NCI-H146 treated with DMSO at 0.1 percent for 48 hours (cell line): ENCODE data around the gene CTNND2.

ENCODE experiments used
- DNase-seq: peaks from one replicate; lab custom pipeline; 2025; ENCODE audit not compliant: unreplicated experiment; lab: John Stamatoyannopoulos, UW

Gene CTNND2

GRCh38 chr5:11599499-11599898, 304.7 kb downstream of the CTNND2 start:
- no peak for DNase-seq

DNA sequence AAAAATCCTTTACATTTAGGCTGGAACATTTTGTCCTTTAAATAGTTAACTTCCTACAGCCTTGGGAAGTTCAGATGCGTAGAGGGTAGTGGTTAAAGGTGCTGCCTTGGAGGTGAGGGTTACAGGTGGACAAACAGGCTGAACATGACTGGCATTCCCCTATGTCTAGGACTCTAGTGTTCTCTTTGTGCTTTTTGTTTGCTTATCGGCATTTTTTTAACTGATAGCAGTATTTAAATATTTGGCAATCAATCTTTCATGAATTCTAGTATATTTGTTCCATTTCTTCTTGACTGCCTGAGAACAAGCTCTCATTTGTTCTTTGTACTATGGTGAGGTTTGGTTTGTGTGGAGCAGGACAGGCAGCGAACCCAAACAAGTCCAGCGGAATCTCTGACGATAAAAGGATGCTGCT, 307.6 kb downstream of the CTNND2 start:
- DNase-seq, result no peak

- DNase-seq, result no peak
Observed at GRCh38 chr5:11596185-11596584, 308.1 kb downstream of the CTNND2 start.

GRCh38 chr5:11595045-11595444, 309.2 kb downstream of the CTNND2 start:
- DNase-seq, result no peak

DNA sequence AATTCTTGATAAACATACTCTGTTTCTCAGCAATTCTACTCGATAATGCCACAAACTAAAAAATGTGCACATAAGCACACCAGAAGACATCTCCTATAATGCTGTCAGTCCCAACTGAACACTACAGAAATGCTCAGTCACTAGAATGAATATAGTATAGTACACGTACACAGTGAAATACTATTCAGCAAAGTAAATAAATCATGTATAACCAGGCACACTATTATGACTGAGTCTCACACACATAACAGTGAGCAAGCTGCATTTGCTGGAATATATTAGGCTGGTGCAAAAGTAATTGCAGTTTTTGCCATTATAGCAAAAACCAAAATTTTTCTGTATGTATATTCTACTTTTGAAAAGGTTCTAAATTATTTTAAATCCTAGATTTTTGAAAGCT, 310.2 kb downstream of the CTNND2 start:
- no peak for DNase-seq

- no peak for DNase-seq
Observed at GRCh38 chr5:11590475-11590874, 313.8 kb downstream of the CTNND2 start.

DNA sequence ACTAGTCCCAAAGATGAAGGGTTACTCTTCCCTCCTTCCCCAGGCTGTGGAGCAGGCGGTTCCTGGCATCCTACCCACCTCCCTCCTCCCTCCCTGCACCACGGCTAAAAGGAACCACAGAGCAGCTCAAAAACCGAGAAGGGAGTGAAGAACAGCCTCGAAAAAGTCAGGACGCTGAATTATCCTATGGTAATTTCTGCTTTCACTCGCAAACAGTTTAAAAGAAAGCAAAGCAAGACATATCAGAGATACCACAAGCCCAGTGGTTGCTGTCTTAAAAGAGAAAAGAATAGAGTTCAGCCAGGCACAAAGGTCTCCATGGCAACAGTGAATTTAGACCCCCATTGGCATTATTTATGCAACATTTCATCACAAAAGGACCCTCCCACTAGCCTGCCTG, 315.4 kb downstream of the CTNND2 start:
- no peak for DNase-seq

- DNase-seq, result no peak
Observed at GRCh38 chr5:11584017-11584416, 320.2 kb downstream of the CTNND2 start.

DNA sequence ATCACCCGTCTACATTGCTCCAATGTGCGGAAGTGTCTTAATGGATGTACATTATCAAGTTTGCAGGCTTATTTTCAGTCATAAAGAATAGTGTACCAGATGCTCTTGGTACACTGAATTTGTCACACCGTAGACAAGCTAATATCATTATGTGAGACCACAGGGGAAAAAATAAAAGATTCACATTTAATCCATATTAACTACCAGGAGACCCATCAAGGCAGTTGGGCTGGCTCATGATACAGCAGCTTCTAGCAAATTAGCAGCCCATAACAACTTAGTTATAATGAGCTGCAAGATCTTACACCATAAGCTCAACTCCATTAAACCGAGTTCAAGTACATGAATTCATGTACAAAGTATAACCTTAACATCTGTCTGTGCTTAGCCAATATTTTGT, 324.9 kb downstream of the CTNND2 start:
- DNase-seq, result no peak

DNA sequence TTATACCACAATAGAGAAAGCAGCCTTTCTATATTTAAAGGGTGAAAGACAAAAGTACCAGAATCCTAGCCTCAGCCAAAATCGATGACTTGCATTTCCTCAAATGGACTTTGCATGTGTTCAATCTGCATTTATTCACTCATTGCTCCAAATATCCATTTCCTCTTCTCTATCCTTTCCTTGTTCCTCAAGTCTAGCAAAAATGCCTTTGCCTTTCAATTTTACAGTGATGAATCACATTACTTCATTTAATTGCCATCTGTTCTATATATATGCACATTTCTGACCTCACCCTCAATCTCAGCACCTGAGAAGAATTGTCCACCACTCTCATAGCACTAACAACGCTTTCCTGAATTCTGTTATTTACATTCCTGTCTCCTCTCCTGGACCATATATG, 329.5 kb downstream of the CTNND2 start:
- DNase-seq, result no peak

DNA sequence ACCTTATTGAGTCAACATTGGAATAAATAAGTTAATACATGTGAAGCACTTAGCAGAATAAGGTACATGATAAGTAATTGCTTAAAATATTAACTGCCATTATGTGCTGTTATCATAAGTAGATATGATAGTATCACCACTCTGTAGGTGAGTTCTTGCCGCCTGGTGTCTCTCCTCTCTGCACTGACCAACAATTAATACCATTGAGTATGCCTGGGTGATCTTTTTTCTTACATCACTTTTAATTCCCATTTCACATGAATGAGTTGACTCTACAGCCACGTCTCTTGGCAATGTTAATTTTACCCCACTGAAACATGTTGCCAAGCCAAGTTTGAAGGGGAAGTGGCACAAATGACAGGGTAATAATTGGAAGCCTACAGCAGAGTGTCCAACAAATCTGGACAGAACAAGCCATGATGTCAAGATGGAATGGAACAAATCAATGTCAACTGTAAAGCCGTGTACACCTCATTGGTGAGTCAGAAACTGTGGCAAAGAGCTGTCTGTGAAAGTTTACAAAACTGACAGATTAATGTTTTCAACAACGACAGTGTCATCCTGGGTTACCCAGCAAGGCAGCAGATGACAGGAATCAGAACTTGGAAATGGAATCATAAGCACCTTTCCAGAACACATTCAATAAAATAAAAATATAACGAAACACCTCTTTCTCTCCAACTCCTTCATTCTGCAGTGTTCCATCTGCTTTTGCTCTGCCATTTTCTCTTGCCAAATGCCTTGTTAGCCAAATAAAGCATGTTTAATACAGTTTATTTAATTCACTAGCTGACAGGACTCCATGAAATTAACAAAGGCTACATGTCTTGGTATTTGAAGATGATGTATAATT, 330.9 kb downstream of the CTNND2 start:
- no peak for DNase-seq

DNA sequence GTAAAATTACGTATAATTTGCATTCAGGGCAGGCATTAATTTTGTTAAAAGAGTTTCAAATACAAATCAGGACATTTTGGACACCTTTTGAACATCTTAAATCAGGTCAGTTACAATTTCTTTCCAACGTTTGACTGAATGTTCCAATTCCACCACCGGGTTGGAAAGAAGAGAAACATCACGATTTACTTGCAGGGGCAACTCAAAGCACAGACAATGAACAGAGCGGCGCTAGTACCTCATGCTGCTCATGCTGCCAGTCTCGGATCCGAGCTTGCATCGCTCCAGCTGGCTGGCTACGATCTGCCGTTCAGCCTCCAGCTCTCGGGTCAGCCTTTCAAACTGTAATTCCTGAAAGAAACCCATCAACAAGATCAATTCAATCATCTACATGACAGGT, 339.5 kb downstream of the CTNND2 start:
- DNase-seq, result no peak

GRCh38 chr5:11563822-11564221, 340.4 kb downstream of the CTNND2 start:
- no peak for DNase-seq

DNA sequence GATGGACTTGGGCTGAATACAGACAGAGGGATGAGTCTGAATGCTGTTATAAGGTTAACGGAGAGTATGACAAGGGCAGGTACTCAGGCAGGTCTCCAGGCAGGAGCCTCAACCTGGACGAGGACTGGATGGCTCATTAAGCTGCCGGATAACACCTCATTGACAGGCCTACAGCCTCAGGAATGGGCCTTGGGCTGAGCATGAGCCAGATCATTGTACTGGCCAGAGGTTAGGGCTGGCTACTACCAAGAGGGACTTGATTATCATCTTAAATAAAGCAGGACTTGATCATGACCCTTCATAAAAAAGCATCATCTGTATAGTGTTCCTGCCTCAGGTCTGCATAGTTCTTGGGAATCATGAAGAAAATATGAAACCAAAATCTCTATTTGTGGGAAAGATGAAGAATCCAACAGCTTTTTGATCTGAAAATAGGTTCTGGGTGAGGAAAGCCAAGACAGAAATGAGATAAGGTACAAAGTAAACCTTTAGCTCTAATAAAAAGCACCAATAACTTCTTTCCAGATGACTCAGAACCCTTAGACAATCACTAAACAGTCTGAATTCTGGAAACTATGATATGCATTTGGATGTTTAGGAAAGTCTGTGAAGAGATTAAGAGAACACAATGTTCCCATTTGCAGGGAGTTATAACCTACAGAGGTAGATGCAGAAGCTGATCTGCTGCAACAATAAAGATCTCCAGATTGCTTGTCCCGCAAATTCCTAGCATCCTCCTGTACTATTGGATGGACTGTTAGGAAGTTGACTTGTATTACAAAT, 343.1 kb downstream of the CTNND2 start:
- no peak for DNase-seq

DNA sequence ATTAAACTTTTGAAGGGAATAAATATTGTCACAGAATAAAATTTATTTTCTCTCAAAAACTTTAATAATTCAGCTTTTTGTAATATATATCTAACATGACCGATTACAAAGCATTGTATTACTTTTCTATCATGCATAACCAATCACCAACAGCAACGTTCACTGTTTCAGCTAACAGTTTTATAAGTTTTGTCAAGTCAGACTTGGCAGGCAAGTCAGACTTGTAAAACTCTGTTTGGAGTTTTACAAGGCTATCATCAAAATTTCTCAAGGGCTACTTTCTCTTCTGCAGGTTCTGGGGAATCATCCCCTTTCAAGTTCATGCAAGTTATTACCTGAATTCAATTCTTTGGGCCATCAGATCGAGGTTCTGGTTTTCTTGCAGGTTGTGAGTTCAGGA, 347.2 kb downstream of the CTNND2 start:
- DNase-seq, result no peak

- no peak for DNase-seq
Observed at GRCh38 chr5:11555171-11555570, 349.1 kb downstream of the CTNND2 start.

DNA sequence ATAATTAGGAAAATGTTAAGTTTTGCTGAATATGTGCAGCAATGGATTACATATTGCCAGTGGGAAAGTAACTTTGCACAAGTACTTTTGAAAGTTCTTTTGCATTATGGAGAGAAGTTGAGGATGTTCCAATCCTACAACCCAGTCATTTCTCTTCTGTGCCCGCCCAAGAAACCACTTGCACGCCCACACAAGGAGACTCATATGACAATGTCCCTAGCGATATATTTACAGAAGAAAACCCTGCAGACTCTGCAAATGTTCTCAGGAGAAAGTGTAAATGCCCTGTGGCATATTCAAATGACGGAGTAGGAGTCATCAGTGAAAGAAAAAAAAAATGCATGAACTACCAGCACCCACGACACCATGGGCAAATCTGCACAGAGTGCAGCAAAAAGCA, 356.5 kb downstream of the CTNND2 start:
- DNase-seq, result no peak

- no peak for DNase-seq
Observed at GRCh38 chr5:11547140-11547539, 357.1 kb downstream of the CTNND2 start.

GRCh38 chr5:11540112-11540511, 364.1 kb downstream of the CTNND2 start:
- DNase-seq, result no peak

- DNase-seq, result no peak
Observed at GRCh38 chr5:11531811-11532555, 372.3 kb downstream of the CTNND2 start.

DNA sequence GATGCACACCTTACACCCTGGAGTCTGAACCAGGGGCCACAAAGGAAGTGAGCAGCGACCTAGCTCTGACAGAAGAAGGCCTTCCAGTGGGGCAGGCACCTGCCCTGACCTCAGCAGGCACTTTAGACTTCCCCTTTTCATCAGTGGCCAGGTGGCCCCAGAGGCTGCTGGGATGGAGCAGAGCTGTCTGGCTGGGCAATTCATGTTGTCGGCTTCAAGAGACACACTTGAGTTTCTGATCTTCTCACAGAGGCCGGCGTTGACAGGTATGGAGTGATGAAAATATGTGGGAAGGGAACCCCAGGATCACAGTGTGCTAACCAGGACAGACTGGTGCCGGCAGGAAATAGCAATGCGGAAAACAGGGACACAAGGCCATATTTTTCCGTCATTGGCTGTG, 375.5 kb downstream of the CTNND2 start:
- no peak for DNase-seq
